Endothelial cell (in vitro differentiated cells): Measurements from ENCODE around the gene RALBP1. TPM values are rescaled to one million over a fixed set of nuclear protein-coding genes. Genes with fewer than 3 reads are reported as not detected.

Experiments used
- DNase-seq: peaks from one replicate; pipeline ENCODE4 v3.0.0; 2021; ENCODE audit warnings: low spot score
- H3K27ac Mint-ChIP-seq: one replicate; pipeline ENCODE4 v1.8.0; 2021; ENCODE audit warnings: mixed read lengths, inconsistent platforms; ENCODE audit not compliant: unreplicated experiment
- H3K27me3 Mint-ChIP-seq: one replicate; pipeline ENCODE4 v1.8.0; 2021; ENCODE audit warnings: mild to moderate bottlenecking, moderate library complexity, mixed read lengths, inconsistent platforms; ENCODE audit not compliant: unreplicated experiment
- H3K36me3 Mint-ChIP-seq: one replicate; pipeline ENCODE4 v1.8.0; 2021; ENCODE audit warnings: mild to moderate bottlenecking, low read depth, mixed read lengths, inconsistent platforms; ENCODE audit not compliant: unreplicated experiment
- H3K4me1 Mint-ChIP-seq: one replicate; pipeline ENCODE4 v1.8.0; 2021; ENCODE audit warnings: mild to moderate bottlenecking, mixed read lengths, inconsistent platforms; ENCODE audit not compliant: unreplicated experiment
- H3K4me3 Mint-ChIP-seq: one replicate; pipeline ENCODE4 v1.8.0; 2021; ENCODE audit warnings: mild to moderate bottlenecking, mixed read lengths, inconsistent platforms; ENCODE audit not compliant: unreplicated experiment
- H3K9me3 Mint-ChIP-seq: one replicate; pipeline ENCODE4 v1.8.0; 2021; ENCODE audit warnings: mixed read lengths, inconsistent platforms; ENCODE audit not compliant: unreplicated experiment
- total RNA-seq: library from RNA; stranded (reverse); fragmentation: NEBNext Ultra II Directional; extraction: Animal tissue kit (Norgen Biotek cat#: 25700); gene quantifications from one replicate; pipeline ENCODE4 v1.2.1, GENCODE V29; 2021; ENCODE audit not compliant: unreplicated experiment
- TF ChIP-seq, protein P1 (sequence below): fragments of 200-600 bp; sonication (generic); IDR thresholded peaks from one replicate; pipeline ENCODE4 v1.5.0; 2021; ENCODE audit warnings: antibody characterized with exemption; ENCODE audit not compliant: unreplicated experiment

RALBP1 gene
- total RNA-seq, 1 donor from 2014 or later, result 56.8 TPM

DNA sequence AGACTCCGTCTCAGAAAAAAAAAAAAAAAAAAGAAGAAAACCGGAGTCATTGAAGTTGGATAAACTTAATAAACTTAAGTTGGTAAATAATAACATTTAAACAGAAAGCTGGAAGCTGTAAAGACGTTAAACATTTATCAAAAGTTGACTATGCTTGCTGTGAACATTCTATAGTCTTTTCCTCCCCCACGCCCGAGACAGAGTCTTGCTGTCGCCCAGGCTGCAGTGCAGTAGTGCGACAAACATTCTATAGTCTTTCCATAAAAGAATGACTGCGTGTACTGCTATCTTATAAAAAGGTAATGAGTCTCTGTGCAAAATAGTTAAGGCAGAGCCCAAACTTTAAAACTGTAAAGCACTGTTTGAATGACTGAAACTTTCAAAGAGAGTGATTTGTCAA lies 93.9 kb downstream of the RALBP1 start:
- Mint-ChIP-seq H3K9me3 (no peaks in the 10 kb centered on the region), H3K4me1 (peaks cover 14% of the 10 kb centered on the region), H3K4me3 (peak overlapping the region; percentile 65), H3K36me3 (peaks cover 26% of the 10 kb centered on the region), H3K27ac (peak overlapping the region; percentile 43), H3K27me3 (peaks cover 1% of the 10 kb centered on the region)
- no peak for DNase-seq
- TF ChIP-seq, protein P1, sequence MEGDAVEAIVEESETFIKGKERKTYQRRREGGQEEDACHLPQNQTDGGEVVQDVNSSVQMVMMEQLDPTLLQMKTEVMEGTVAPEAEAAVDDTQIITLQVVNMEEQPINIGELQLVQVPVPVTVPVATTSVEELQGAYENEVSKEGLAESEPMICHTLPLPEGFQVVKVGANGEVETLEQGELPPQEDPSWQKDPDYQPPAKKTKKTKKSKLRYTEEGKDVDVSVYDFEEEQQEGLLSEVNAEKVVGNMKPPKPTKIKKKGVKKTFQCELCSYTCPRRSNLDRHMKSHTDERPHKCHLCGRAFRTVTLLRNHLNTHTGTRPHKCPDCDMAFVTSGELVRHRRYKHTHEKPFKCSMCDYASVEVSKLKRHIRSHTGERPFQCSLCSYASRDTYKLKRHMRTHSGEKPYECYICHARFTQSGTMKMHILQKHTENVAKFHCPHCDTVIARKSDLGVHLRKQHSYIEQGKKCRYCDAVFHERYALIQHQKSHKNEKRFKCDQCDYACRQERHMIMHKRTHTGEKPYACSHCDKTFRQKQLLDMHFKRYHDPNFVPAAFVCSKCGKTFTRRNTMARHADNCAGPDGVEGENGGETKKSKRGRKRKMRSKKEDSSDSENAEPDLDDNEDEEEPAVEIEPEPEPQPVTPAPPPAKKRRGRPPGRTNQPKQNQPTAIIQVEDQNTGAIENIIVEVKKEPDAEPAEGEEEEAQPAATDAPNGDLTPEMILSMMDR, result no peak

DNA sequence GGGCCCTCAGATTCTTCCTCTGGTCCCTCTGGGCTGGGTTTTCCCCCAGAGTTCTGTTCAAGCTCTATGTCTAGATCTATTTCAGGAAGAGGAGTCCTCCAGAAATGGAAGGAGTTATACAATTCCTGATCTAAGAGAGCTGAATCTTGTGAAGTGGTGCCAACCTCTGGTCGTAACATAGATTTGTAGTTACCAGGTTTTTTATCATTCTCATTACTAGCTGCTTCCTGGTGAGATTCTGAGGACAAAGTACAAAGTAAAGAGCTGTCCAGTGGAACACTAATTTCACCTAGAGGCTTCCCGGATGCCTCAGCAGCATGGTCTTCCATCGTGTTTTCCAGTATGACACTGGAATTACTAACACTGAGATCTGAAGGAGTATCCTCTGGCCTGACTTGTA lies 94.9 kb downstream of the RALBP1 start:
- H3K27me3 Mint-ChIP-seq, result peaks cover 4% of the 10 kb centered on the region
- H3K36me3 Mint-ChIP-seq, result peaks cover 22% of the 10 kb centered on the region
- TF ChIP-seq, protein P1, result no peak

DNA sequence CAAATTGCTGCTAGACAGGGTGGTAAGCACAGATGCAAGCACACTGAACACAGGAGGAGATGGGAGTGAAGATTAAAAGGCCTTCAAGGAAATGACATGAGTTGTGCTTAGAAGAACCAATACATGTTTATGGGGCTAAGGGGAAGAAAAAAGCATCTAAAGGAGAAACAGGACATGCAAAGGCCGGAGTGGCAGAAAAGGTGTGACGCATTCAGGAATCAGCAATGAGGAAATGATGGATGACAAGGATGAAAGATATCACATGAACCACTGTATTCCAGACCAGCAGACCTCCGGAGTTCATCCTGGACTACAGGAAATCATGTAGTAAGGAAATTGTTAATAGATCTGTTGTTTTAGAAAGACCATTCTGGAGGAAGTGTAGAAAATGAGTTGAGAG lies 96.2 kb downstream of the RALBP1 start:
- Mint-ChIP-seq H3K27ac (peak overlapping the region; percentile 84), H3K4me3 (peak overlapping the region; percentile 8), H3K27me3 (peaks cover 4% of the 10 kb centered on the region), H3K9me3 (no peaks in the 10 kb centered on the region), H3K4me1 (peaks cover 21% of the 10 kb centered on the region), H3K36me3 (peaks cover 20% of the 10 kb centered on the region)
- no peak for DNase-seq
- TF ChIP-seq, protein P1, result no peak

More for the DNA sequence above, 94.9 kb downstream of the RALBP1 start:
- H3K4me1 Mint-ChIP-seq, result peaks cover 19% of the 10 kb centered on the region
- no peak for DNase-seq
- H3K27ac Mint-ChIP-seq, result no peak overlapping the region
- no peak overlapping the region for H3K4me3 Mint-ChIP-seq
- no peaks in the 10 kb centered on the region for H3K9me3 Mint-ChIP-seq

DNA sequence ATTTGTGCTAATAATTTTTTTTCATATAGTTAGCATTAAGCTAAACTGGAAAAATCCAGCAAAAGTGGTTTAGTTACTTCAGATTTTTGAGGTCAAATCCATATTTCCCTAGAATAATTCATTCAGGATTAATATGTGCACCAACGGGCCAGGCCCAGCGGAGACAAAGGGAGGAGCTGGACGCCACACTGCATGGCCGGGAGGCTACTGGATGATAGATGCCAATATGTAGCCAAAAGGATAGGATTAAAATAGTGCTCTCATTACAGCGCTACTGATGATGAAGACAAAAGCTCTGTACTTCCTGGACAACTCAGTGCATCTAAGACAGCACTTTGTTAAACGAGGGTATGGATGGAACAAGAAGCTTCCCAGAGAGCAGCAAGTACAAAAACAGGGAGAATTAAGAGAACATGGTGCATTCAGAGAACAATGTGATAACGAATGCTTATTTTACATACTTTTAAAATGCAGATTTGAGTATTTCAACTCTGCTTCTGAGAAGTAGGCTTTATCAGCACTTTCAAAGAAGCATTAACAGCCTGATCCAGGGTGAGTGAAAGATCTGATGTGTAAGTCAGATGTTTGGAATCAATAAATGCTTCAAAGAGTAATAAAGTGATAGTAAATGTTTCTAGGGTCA lies 99.3 kb downstream of the RALBP1 start:
- H3K27ac Mint-ChIP-seq, result peak overlapping the region; percentile 25

DNA sequence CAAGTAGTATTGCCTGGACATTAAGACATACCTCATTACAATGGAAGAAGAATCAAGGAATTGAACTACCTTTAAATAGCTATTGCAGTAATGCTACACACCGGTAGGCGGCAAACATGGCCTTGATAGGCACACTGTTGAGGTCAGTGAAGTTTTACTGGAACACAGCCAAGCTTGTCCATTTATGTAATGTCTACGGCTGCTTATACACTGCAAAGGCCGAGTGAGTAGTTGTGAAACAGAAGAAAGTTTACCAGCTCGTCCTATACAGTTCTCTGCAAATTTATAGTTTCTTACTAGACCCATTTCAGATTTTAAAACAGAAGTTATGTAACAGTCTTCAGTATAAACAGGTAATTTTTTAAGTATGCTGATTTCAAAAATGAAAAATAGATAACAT lies 100.2 kb downstream of the RALBP1 start:
- Mint-ChIP-seq H3K36me3 (peaks cover 6% of the 10 kb centered on the region), H3K27ac (no peak overlapping the region), H3K9me3 (no peaks in the 10 kb centered on the region), H3K4me1 (peaks cover 21% of the 10 kb centered on the region), H3K4me3 (no peak overlapping the region), H3K27me3 (peaks cover 4% of the 10 kb centered on the region)
- TF ChIP-seq, protein P1, result peak; percentile 74
- DNase-seq, result peak; percentile 67

More for the DNA sequence above, 99.3 kb downstream of the RALBP1 start:
- DNase-seq, result no peak
- no peaks in the 10 kb centered on the region for H3K9me3 Mint-ChIP-seq
- H3K4me3 Mint-ChIP-seq, result no peak overlapping the region
- peaks cover 12% of the 10 kb centered on the region for H3K36me3 Mint-ChIP-seq
- TF ChIP-seq, protein P1, result no peak
- peaks cover 4% of the 10 kb centered on the region for H3K27me3 Mint-ChIP-seq
- H3K4me1 Mint-ChIP-seq, result peaks cover 21% of the 10 kb centered on the region
